Measurements from ENCODE around the gene CORO6.

DNA sequence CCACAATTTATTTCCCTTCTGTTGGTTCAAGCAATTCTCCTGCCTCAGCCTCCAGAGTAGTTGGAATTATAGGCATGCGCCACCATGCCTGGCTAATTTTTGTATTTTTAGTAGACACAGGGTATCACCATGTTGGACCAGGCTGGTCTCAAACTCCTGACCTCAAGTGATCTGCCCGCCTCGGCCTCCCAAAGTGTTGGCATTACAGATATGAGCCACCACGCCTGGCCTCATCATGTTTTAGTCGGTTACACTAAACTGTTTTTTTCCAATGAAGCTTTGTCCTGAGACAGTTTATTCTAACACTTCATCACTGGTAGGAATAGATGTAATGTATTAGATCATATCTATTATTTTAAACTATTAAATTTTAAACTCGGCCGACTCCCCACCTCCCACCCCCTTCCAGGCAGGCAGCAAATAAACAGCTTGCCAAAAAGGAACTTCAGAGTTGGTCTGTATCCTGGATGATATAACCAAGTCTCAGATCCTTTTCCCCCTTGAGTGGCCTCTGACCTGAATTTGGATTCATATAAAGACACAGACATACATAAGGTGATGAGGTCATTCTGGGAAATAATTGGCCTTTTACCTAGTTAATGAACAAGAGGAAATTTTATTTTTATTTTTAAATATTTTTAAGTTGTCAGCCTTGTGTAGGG lies 18.4 kb upstream of the CORO6 start:
- TF ChIP-seq, protein P1, sequence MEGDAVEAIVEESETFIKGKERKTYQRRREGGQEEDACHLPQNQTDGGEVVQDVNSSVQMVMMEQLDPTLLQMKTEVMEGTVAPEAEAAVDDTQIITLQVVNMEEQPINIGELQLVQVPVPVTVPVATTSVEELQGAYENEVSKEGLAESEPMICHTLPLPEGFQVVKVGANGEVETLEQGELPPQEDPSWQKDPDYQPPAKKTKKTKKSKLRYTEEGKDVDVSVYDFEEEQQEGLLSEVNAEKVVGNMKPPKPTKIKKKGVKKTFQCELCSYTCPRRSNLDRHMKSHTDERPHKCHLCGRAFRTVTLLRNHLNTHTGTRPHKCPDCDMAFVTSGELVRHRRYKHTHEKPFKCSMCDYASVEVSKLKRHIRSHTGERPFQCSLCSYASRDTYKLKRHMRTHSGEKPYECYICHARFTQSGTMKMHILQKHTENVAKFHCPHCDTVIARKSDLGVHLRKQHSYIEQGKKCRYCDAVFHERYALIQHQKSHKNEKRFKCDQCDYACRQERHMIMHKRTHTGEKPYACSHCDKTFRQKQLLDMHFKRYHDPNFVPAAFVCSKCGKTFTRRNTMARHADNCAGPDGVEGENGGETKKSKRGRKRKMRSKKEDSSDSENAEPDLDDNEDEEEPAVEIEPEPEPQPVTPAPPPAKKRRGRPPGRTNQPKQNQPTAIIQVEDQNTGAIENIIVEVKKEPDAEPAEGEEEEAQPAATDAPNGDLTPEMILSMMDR (IDR thresholded peaks at IDR 0.05), result no peak
- no peak for TF ChIP-seq POLR2A (IDR thresholded peaks at IDR 0.05)
- TF ChIP-seq POLR2AphosphoS5 (IDR thresholded peaks at IDR 0.05), result no peak
